NCI-H1436 treated with DMSO at 0.1 percent for 48 hours (cell line): Measurements from ENCODE around the gene IGF2.

ENCODE experiments used
- DNase-seq: peaks from one replicate; lab custom pipeline; 2025; lab: John Stamatoyannopoulos, UW

The IGF2 gene

DNA sequence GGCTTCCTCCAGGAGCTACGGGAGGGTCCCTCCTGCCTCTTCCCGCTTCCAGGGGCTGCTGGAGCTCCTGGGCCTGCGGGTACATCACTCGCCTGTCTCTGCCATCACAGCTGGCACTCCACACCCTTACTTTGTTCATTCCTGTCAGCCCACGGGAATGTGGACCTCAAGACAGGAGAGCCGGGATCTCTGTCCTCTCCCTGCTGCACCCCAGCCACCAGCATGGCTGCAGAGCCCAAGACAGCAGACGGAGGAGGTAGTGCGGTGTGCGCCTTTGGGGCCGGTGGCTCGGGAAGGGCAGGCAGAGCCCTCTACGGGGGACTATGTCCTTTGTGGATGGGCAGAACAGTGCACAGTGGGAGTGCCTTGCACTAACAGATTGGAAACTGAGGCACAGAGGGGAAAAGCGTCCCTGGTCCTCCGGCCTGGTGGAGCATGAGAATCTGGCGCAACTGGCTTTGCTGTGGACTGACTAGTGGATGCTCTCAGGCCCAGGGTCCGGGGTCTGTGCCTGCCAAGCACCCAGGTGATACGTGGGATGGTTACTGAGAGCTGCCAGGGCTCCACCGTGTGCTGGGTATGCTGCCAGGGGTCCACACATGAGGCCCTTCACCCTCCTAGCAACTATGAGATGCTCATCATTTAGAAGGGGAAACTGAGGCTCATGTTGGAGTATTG lies 47.3 kb downstream of the IGF2 start:
- no peak for DNase-seq

DNA sequence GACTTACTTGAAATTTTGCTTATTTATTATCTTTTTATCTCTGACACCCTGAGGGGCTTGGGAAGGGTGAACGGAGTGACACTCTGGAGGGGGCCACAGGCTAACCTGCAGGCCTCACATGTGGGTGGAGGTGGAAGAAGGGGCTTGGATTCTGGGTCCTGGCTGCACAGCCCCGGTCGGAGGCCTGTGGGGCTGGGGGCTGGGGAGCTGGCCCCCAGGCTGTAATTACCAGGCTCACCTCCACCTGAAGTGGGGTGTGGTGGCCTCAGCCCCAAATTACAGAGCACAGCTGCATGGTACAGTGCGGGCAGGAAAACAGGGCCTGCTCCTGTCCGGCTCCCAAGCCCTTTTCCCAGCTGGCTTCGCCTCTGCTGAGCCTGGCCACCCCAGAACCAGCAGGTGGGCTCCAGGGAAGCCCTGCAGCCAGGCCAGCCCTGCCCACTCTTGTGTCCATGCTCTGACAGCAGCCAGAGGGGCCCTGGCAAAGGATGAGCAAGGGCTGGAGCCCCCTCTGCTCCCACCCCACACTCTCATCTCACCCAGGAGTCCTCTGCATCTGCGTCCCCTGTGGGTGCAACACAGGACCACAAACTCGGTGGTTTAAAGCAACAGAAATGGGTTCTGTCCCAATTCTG lies 48.0 kb downstream of the IGF2 start:
- no peak for DNase-seq

DNA sequence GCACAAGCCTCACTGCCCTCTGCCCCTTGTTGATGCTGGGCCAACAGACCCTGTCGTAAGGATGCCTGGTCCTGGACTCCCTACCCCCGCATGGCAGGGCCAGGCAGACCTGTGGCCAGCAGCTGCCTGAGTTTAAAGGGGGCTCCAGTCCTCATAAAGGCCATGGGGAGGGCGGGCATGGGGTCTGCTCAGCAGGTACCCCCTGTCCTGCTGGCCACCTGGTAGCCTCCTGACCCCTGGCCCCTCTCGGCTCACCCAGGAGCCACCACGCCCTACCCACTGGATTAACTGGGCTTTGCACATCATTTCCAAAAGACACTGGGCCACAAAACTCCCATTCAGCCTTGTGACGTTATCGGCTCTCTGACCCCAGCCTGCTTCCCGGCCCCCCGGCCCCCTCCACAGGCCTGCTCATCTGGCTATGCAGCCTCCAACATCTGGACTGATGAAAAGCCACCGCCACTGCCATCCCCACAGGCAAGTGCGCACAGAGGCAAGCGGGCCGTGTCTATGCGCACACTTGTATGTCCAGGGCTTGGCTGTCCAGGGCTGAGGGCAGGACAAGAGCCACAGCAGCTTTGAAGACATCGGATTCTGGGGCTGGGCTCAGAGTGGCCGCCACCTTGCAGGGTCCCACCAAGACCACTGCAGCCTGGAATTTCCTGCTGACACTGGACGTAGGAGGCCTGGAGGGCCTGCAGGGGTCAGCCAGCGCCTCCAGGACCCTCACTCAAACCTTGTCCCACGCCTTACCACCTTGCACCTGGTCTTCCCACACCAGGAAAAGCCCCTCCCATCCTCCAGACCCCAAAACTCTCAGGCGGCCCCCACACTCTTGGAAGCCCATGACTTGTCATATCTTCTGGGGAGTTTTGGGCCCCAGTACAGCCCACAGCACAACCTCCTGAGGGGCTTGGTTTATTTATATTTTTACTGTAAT lies 48.7 kb downstream of the IGF2 start:
- no peak for DNase-seq

DNA sequence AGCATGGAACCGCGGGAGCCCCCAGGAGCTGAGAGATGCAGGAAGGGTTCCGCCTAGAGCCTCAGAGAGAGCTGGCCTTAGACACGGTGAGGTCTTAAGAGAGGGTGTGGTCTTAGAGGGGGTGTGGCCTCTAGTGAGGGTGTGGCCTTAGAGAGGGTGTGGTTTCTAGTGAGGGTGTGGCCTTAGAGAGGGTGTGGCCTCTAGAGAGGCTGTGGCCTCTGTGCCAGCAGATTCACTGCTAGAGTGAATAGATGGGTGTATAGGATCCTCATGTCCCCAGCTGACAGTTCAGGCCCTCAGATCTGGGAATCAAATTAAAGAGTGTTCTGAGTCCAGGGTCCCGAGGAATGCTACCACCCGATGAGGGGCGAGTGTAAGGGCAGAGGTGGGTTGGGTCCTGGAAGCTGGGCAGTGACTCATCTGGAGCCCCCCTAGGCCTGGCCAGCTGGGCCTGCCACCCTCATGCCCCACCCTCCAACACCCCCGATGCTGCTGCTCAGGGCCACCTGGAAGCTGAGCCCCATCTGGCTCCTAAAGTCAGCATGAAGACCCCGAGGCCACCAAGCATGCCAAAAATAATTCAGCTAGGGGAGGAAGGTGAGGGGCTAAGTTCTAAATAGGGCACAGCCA lies 49.5 kb downstream of the IGF2 start:
- DNase-seq: no peak

DNA sequence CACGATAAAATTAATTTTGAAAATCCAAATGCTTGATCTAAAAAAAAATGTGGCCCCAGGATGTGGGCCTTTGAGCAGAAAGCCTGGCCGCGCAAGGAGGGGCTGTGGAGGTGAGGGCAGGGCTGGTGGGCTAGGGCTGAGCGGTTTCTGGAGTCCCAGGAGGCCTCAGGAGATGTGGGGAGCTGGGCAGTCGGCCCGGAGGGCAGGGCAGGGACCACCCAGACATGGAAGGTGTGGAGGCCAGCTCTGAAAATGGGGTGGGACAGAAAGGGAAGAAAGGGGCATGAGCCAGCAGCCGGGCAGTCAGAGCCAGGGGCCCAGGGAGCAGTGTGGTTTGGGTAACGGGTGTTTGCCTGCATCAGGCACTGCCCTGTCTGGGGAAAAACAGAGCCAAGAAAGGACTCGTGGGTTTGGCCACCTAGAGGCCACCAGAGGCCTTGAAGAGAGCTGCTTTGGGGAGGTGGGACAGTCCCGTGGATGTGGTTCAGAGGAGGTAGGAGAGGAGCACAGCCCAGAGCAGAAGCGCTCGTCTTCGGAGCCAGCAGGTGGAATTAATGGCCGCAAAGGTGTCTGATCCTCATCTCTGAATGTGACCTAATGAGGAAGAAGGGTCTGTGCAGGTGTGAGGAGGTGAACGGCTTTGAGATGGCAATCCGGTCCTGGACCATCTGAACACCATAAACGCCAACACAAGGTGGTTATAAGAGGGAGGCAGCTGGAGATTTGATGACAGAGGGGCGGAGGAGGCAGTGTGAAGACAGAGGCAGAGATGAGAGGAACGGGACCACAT lies 50.2 kb downstream of the IGF2 start:
- no peak for DNase-seq

DNA sequence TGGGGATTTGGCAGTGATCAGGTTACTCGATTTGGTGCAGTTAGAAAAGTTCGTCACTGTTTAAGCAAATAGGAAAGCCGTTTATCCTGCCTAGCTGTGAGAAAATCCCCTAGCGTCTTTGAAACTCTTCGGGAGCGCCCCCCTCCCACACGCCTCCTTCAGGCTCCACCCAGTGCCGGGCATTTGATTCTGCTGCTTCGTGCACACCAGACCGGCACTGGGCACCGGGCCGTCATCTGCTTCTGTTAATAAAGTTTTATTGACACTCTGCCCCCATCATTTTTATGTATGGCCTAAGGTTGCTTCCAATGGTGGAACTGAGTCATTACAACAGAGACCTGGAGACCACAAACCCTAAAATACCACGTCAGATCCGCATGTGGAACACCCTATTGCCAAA lies 50.9 kb downstream of the IGF2 start:
- no peak for DNase-seq

DNA sequence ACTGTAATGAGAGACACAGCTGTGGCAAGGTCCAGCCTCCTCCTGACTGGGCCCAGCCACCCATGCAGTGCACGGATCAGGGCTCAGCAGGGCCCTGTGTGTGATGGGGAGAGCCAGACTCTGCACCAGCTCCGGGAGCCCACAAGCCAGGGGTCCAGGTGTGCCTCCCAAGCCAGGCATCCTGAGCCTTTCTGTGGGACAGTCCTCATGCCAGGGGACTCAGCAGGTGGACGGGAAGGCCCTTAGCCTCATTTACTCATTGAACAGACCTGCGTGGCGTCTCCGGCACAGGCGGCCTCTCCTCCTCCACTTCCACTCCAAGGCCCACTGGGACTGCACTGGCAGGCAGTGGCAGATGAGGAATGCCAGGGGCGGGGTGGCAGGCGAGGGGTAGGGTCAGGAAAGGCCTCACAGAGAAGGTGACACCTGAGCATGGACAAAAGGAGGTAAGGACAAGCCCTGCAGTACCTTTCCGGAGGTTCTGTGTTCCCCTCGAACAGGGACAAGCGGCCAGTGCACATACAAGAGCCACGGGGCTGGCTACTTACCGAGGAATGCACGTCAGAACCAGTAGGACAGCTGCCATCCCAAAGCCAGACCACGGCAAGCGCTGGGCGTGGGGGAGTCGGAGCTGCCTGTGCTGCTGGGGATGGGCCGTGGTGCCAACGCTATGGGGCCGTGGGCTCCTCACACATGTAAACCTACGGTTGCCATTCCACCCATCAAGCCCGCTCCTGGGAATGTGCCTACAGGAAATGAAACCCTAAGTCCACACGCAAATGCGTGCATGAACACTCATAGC lies 52.7 kb downstream of the IGF2 start:
- DNase-seq: no peak

DNA sequence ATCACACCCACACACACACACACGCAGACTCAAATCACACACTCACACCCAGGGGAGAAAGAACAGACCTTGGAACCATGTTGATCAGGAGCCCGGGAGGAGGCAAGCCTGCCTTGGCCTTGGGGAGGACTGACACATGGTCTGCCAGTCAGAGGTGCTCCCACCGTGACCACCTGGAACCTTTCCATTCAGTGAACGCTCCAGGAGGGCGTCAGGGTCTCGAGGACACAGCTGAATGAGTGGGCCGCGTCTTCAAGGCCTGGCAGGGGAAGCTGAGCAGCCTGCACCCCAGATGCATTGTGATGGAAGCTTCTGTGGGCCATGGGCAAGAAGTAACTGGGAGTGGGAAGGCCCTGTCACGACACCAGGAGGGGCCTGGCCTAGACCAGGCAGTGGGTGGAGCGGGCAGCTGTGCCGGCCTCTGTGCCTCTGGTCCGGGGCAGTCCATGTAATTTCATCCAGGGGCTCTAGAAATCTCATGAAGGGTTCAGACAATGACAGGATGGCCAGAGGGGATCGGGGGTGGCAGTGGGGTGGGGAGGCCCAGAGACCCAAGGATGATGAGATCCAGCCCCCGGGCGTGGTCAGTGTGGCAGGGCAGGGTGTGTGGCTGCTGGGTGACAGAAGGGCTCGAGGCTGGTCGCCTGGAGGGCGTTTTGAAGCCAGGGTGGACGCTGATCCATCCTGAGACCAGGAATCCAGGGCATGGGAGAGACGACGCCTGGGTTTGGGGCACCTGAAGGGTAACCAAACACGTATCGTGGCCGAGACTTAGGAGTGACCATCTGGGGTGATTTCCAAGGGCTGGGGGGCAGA lies 53.7 kb downstream of the IGF2 start:
- DNase-seq: no peak

DNA sequence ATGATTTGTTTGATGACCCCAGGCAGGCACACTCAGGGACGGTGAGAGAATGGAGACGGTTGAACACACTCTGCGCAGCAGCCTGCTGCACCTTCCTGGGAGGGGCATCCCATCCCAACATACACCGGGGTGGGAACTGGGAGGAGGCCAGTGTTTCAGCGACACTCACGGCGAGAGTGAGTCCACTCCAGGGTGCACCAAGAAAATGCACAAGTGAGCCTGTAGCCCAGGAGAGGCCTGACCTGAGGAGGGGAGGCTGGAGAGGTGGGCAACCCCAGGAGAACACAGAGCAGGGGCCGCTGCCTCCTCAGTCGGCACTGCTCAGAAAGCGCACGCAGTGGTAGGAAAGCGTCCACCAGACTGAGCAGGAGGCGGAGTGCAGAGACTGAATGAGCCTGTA lies 54.5 kb downstream of the IGF2 start:
- no peak for DNase-seq
